NT2/D1 (cell line): ENCODE results near the gene ST3GAL4.

Experiments
- DNase-seq: peaks from one replicate; pipeline ENCODE4 v3.0.0-alpha.2; 2011; ENCODE audit warnings: low read depth, low spot score
- H3K27me3 ChIP-seq: 2 replicates; pipeline ENCODE4 v1.6.0; 2011; ENCODE audit warnings: mild to moderate bottlenecking; ENCODE audit not compliant: insufficient read length, insufficient read depth
- H3K36me3 ChIP-seq: 2 replicates; pipeline ENCODE4 v1.6.1; 2011; ENCODE audit warnings: mild to moderate bottlenecking, low read length, mixed read lengths; ENCODE audit not compliant: insufficient read depth, insufficient read length
- H3K4me1 ChIP-seq: 2 replicates; pipeline ENCODE4 v1.5.1; 2011; ENCODE audit not compliant: insufficient read depth, insufficient read length
- H3K4me3 ChIP-seq: 2 replicates; pipeline ENCODE4 v1.5.1; 2011; ENCODE audit warnings: low read depth; ENCODE audit not compliant: insufficient read length
- H3K9ac ChIP-seq: 2 replicates; pipeline ENCODE4 v1.6.0; 2011; ENCODE audit warnings: low read depth; ENCODE audit not compliant: insufficient read length
- H3K9me3 ChIP-seq: 2 replicates; pipeline ENCODE4 v1.5.1; 2011; ENCODE audit warnings: mild to moderate bottlenecking, low read length; ENCODE audit not compliant: insufficient read depth
- SUZ12 ChIP-seq: IDR thresholded peaks from 2 replicates; pipeline ENCODE4 v1.6.1; 2011; ENCODE audit not compliant: insufficient read length, insufficient read depth; ENCODE audit errors: extremely low read depth
- YY1 ChIP-seq: IDR thresholded peaks from 2 replicates; pipeline ENCODE4 v1.6.1; 2011; ENCODE audit not compliant: insufficient read length, insufficient read depth
- ZNF274 ChIP-seq: IDR thresholded peaks from 2 replicates; pipeline ENCODE4 v1.6.1; 2011; ENCODE audit warnings: mild to moderate bottlenecking, low read depth, low read length

Gene ST3GAL4

DNA sequence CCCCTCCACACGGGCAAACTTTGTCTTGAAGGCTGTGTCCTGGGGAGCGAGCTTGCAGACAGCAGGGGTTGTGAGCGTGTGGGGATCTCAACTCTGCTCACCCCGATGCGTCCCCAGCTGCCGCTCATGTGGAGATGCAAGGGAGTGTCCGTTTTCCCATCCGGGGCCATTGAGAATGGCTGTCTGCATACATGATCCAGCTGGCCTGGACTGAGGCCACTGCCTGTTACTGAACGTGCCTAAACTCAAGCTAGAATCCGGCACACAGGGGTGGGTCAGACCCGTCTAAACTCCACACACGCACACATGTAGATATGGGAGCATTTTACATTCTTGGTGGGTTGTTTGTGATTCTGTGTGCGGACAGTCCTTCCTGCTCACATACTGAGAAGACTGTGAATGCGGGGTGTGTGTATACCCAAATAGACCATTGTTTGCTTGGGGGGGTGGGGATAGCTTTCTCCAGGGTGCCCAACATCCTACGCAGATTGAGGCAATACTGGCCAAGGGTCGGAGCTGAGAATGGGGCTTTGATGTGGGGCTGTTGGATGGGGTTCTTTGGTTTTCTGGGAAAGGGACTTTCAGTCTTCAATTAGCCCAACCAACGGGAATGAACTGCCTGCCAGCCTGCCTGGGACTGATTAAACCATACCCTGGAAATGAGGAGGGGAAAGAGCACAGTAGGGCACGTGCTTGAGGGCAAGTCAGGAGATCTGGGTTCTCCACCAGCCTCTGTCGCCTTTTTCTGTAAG lies 60.4 kb downstream of the ST3GAL4 start:
- no peak for DNase-seq
- Histone ChIP-seq H3K9me3 (no peaks in the 10 kb centered on the region), H3K36me3 (peaks cover 33% of the 10 kb centered on the region), H3K4me1 (no peaks in the 10 kb centered on the region), H3K4me3 (no peak overlapping the region), H3K27me3 (no peaks in the 10 kb centered on the region), H3K9ac (no peak overlapping the region)
- TF ChIP-seq ZNF274 (no peak), YY1 (no peak), SUZ12 (no peak)

- TF ChIP-seq YY1 (no peak), ZNF274 (no peak), SUZ12 (no peak)
- Histone ChIP-seq H3K4me3 (no peak overlapping the region), H3K9ac (no peak overlapping the region), H3K27me3 (no peaks in the 10 kb centered on the region), H3K9me3 (no peaks in the 10 kb centered on the region), H3K36me3 (peaks cover 36% of the 10 kb centered on the region), H3K4me1 (no peaks in the 10 kb centered on the region)
- DNase-seq: no peak
These were observed 61.1 kb downstream of the ST3GAL4 start for GRCh38 chr11:126416542-126417090.

- H3K27me3 ChIP-seq: no peaks in the 10 kb centered on the region
- no peaks in the 10 kb centered on the region for H3K4me1 ChIP-seq
- H3K9ac ChIP-seq: no peak overlapping the region
- no peaks in the 10 kb centered on the region for H3K9me3 ChIP-seq
- TF ChIP-seq SUZ12 (no peak), ZNF274 (no peak), YY1 (no peak)
- no peak for DNase-seq
- peaks cover 33% of the 10 kb centered on the region for H3K36me3 ChIP-seq
- H3K4me3 ChIP-seq: no peak overlapping the region
These were observed 61.8 kb downstream of the ST3GAL4 start for GRCh38 chr11:126417091-126417862.

DNA sequence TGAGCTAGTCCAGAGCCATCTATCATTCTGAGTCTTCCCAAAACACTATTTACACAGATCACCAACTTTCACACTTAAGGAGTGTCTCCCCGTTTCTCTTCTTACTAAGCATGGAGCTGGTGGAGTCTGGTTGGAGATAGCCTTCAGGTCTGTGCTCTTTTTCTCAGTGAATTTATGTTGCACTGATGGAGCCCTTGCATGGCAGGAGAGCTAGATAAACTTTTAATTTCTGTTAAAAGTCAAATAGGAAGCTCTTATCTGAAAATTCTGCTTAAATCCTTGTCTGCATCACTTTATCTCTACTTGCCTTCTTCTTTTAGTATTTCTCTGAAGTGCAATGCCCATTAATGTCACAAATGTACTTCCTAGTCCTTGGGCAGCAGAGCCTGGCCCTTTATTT lies 63.4 kb downstream of the ST3GAL4 start:
- H3K9me3 ChIP-seq: no peaks in the 10 kb centered on the region
- no peak for DNase-seq
- H3K9ac ChIP-seq: no peak overlapping the region
- no peaks in the 10 kb centered on the region for H3K4me1 ChIP-seq
- TF ChIP-seq ZNF274 (no peak), YY1 (no peak), SUZ12 (no peak)
- H3K4me3 ChIP-seq: no peak overlapping the region
- no peaks in the 10 kb centered on the region for H3K27me3 ChIP-seq
- peaks cover 17% of the 10 kb centered on the region for H3K36me3 ChIP-seq

- Histone ChIP-seq H3K4me3 (no peak overlapping the region), H3K27me3 (no peaks in the 10 kb centered on the region), H3K4me1 (peaks cover 2% of the 10 kb centered on the region), H3K36me3 (peaks cover 7% of the 10 kb centered on the region), H3K9me3 (no peaks in the 10 kb centered on the region), H3K9ac (no peak overlapping the region)
- DNase-seq: no peak
- TF ChIP-seq SUZ12: no peak
- no peak for TF ChIP-seq YY1
- TF ChIP-seq ZNF274: no peak
These were observed 64.6 kb downstream of the ST3GAL4 start for GRCh38 chr11:126419801-126420697.

GRCh38 chr11:126420698-126421256 lies 65.3 kb downstream of the ST3GAL4 start:
- TF ChIP-seq ZNF274 (no peak), YY1 (no peak), SUZ12 (no peak)
- H3K36me3 ChIP-seq: peaks cover 3% of the 10 kb centered on the region
- H3K9me3 ChIP-seq: no peaks in the 10 kb centered on the region
- H3K27me3 ChIP-seq: no peaks in the 10 kb centered on the region
- no peak for DNase-seq
- no peak overlapping the region for H3K9ac ChIP-seq
- H3K4me3 ChIP-seq: no peak overlapping the region
- peaks cover 2% of the 10 kb centered on the region for H3K4me1 ChIP-seq
